Activated CD8-positive, alpha-beta T cell treated with anti-CD3 and anti-CD28 coated beads for 36 hours (primary cell): Measurements from ENCODE around the gene C2orf80. TPM values are rescaled to one million over a fixed set of nuclear protein-coding genes. Genes with fewer than 3 reads are reported as not detected.

ENCODE experiments used
- ATAC-seq: fragments of 200-7000 bp; cut with Tn5 transposase; one replicate; pipeline ENCODE4 v1.10.0; 2021; ENCODE audit warnings: mild to moderate bottlenecking, moderate library complexity
- CTCF ChIA-PET: fragments of 350-600 bp; sonication (Branson Sonifier 250); formaldehyde crosslinking; loops from one replicate; lab custom pipeline; 2021; ENCODE audit warnings: antibody characterized with exemption; lab: Charles Lee
- POLR2A ChIA-PET: fragments of 350-600 bp; sonication (Branson Sonifier 250); formaldehyde crosslinking; loops from one replicate; lab custom pipeline; 2021; ENCODE audit warnings: antibody characterized with exemption; lab: Charles Lee
- DNase-seq: peaks from one replicate; pipeline ENCODE4 v3.0.0-alpha.2; 2020
- H3K27ac Mint-ChIP-seq: one replicate; pipeline ENCODE4 v1.8.0; 2021; ENCODE audit warnings: mild to moderate bottlenecking, mixed read lengths
- H3K27me3 Mint-ChIP-seq: one replicate; pipeline ENCODE4 v1.8.0; 2021; ENCODE audit warnings: mixed read lengths
- H3K36me3 Mint-ChIP-seq: one replicate; pipeline ENCODE4 v1.8.0; 2021; ENCODE audit warnings: low read depth, mixed read lengths
- H3K4me1 Mint-ChIP-seq: one replicate; pipeline ENCODE4 v1.8.0; 2021; ENCODE audit warnings: low read depth, mixed read lengths
- H3K4me3 Mint-ChIP-seq: one replicate; pipeline ENCODE4 v1.8.0; 2021; ENCODE audit warnings: mild to moderate bottlenecking, moderate library complexity, mixed read lengths
- H3K9me3 Mint-ChIP-seq: one replicate; pipeline ENCODE4 v1.8.0; 2021; ENCODE audit warnings: mixed read lengths
- CTCF ChIP-seq: fragments of 200-600 bp; IDR thresholded peaks from one replicate; pipeline ENCODE4 v1.8.0; 2022; ENCODE audit warnings: antibody characterized with exemption, mild to moderate bottlenecking
- intact Hi-C: fragments of 100-400 bp; cut with micrococcal nuclease; formaldehyde crosslinking; loops from one replicate; pipeline ENCODE4 v1.10.0; 2022
- total RNA-seq, 2 experiments: library from RNA; stranded (reverse); gene quantifications; one replicate each; pipeline ENCODE4 v1.2.3, GENCODE V29; 2021

The C2orf80 gene
- total RNA-seq, 2 experiments from 2014 or later, result not detected

DNA sequence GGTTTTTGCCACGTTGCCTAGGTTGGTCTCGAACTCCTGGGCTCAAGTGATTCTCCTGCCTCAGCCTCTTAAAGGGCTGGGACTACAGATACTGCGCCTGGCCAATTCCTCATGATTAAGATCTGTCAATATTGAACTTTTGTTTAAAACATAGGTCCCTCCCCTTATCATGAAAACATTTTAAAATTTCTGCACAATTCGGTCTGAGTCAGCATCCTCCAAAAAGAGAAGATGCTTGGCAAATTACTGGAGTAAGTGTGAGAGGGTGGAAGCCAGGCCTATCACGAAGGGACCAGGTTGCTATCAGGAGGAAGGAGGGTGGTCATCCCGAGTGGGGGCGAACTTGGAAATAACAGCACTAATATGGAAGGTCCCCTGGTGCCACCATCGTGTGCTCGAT lies 15.7 kb downstream of the C2orf80 start:
- Mint-ChIP-seq H3K9me3 (no peaks in the 10 kb centered on the region), H3K4me1 (peaks cover 4% of the 10 kb centered on the region), H3K4me3 (no peak overlapping the region), H3K27me3 (peaks cover 8% of the 10 kb centered on the region), H3K36me3 (no peaks in the 10 kb centered on the region), H3K27ac (no peak overlapping the region)
- DNase-seq, result no peak
- TF ChIP-seq CTCF, result no peak
- ChIA-PET POLR2A (no interaction called here), CTCF (interaction anchor here (0.7 to 4.5 kb wide), 13 partner anchors 8 to 217 kb away, joined by 3 to 62 read pairs (median 6); partner anchors contain the start of gene IDH1)
- ATAC-seq, result no peak
- intact Hi-C loops, result loop anchor here (2.0 to 10.0 kb wide), 2 partner anchors 81 to 181 kb away; partner anchors contain the start of gene IDH1

- Mint-ChIP-seq H3K9me3 (no peaks in the 10 kb centered on the region), H3K4me3 (no peak overlapping the region), H3K36me3 (no peaks in the 10 kb centered on the region), H3K27ac (no peak overlapping the region), H3K27me3 (peaks cover 11% of the 10 kb centered on the region), H3K4me1 (peaks cover 4% of the 10 kb centered on the region)
- ChIA-PET POLR2A (no interaction called here), CTCF (no interaction called here)
- TF ChIP-seq CTCF, result no peak
- no peak for ATAC-seq
- no peak for DNase-seq
- intact Hi-C loops, result loop anchor here (10.0 kb wide), 1 partner anchor 183 kb away; no protein-coding TSS in a partner anchor
These were observed 17.7 kb downstream of the C2orf80 start for GRCh38 chr2:208172125-208172524.

GRCh38 chr2:208164951-208165755 lies 24.7 kb downstream of the C2orf80 start:
- POLR2A ChIA-PET, result no interaction called here
- H3K36me3 Mint-ChIP-seq, result no peaks in the 10 kb centered on the region

GRCh38 chr2:208163489-208163888 lies 26.3 kb downstream of the C2orf80 start, which contains the start of gene CRYGA:
CRYGA (minus strand) TSS chr2:208163589; CDS start chr2:208163556, 33 bp downstream.
- ATAC-seq (no peak), DNase-seq (no peak)
- TF ChIP-seq CTCF, result no peak
- ChIA-PET CTCF (interaction anchor here (1.6 kb wide), 1 partner anchor 9 kb away, joined by 3 read pairs; no protein-coding TSS in a partner anchor), POLR2A (no interaction called here)
- no peaks in the 10 kb centered on the region for H3K4me1 Mint-ChIP-seq
- H3K27me3 Mint-ChIP-seq, result peaks cover 2% of the 10 kb centered on the region
- H3K36me3 Mint-ChIP-seq, result no peaks in the 10 kb centered on the region
- no peak within 1 kb of the TSS for H3K4me3 Mint-ChIP-seq
- no peak within 1 kb of the TSS for H3K27ac Mint-ChIP-seq
- intact Hi-C loops, result no loop called here
- H3K9me3 Mint-ChIP-seq, result no peaks in the 10 kb centered on the region

More at GRCh38 chr2:208164951-208165755, 24.7 kb downstream of the C2orf80 start:
- CTCF ChIA-PET, result interaction anchor here (1.3 to 4.0 kb wide), 3 partner anchors 8 to 22 kb away, joined by 3 to 15 read pairs (median 3); no protein-coding TSS in a partner anchor
- Mint-ChIP-seq H3K9me3 (no peaks in the 10 kb centered on the region), H3K27ac (no peak overlapping the region), H3K4me1 (no peaks in the 10 kb centered on the region), H3K27me3 (peaks cover 8% of the 10 kb centered on the region), H3K4me3 (no peak overlapping the region)
- ATAC-seq, result no peak
- no peak for TF ChIP-seq CTCF
- intact Hi-C loops, result no loop called here
- no peak for DNase-seq

DNA sequence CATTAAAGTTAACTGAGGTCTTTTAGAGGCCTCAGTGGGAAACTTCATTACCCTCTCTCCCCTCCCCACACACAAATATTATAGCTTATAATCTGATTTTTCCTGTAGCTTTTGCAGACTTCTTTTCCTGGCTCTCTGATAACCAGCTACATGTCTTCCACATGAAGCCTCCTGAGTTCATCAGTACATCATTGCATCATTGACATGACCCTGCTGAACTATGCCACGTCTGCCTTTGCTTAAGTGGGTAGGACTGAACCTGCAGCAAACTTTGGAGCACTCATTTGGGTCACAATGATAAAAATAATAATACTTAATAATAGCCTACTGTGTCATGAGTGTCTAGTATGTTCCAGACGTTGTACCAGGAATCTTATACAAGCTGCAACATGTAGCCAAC lies 33.4 kb downstream of the C2orf80 start:
- H3K9me3 Mint-ChIP-seq, result peaks cover 4% of the 10 kb centered on the region
- TF ChIP-seq CTCF, result no peak
- DNase-seq (no peak), ATAC-seq (no peak)
- POLR2A ChIA-PET, result no interaction called here
- intact Hi-C loops, result no loop called here
- no peaks in the 10 kb centered on the region for H3K4me1 Mint-ChIP-seq
- H3K27ac Mint-ChIP-seq, result no peak overlapping the region
- H3K4me3 Mint-ChIP-seq, result no peak overlapping the region
- H3K36me3 Mint-ChIP-seq, result no peaks in the 10 kb centered on the region
- CTCF ChIA-PET, result interaction anchor here (1.0 to 1.6 kb wide), 3 partner anchors 18 to 116 kb away, joined by 3 to 4 read pairs (median 4); no protein-coding TSS in a partner anchor
- peaks cover 2% of the 10 kb centered on the region for H3K27me3 Mint-ChIP-seq
